K562 (cell line): ENCODE measurements around the gene IL2. TPM values are rescaled to one million over a fixed set of nuclear protein-coding genes. Genes with fewer than 3 reads are reported as not detected.

Experiments
- BACH1 ChIP-seq: fragments of 200-800 bp; sonication (Bioruptor generic); IDR thresholded peaks from 2 replicates; pipeline ENCODE4 v1.6.1; 2016; ENCODE audit warnings: missing genetic modification characterization, missing compliant biosample characterization
- BDP1 ChIP-seq: IDR thresholded peaks from 3 replicates; pipeline ENCODE4 v1.6.1; 2011; ENCODE audit not compliant: insufficient read length, insufficient read depth
- C11orf30 ChIP-seq: fragments of 450-650 bp; IDR thresholded peaks from 2 replicates; pipeline ENCODE4 v1.6.1; 2016; ENCODE audit warnings: low read depth, mild to moderate bottlenecking
- CREB1 ChIP-seq, 2 experiments: sonication (generic) in 1 of 2; formaldehyde crosslinking in 1 of 2; IDR thresholded peaks; 2 replicates each; pipeline versions ENCODE4 v1.6.1 to v1.8.0; 2012 to 2022; ENCODE audit warnings: inconsistent platforms in 1 of 2, mild to moderate bottlenecking in 1 of 2, missing genetic modification reagents in 1 of 2, moderate library complexity in 1 of 2
- CTBP1 ChIP-seq: fragments of 450-650 bp; IDR thresholded peaks from 2 replicates; pipeline ENCODE4 v1.6.1; 2016; ENCODE audit warnings: borderline replicate concordance
- DMBX1 ChIP-seq: fragments of 250-450 bp; sonication (Bioruptor Pico); IDR thresholded peaks from 2 replicates; pipeline ENCODE4 v1.8.0; 2022; ENCODE audit warnings: inconsistent platforms, mild to moderate bottlenecking, moderate library complexity, borderline replicate concordance
- EWSR1 ChIP-seq: fragments of 450-650 bp; IDR thresholded peaks from 2 replicates; pipeline ENCODE4 v1.6.1; 2018; ENCODE audit warnings: borderline replicate concordance, mild to moderate bottlenecking, low read depth, moderate library complexity; ENCODE audit not compliant: partially characterized antibody
- FOXP1 ChIP-seq: sonication (generic); formaldehyde crosslinking; IDR thresholded peaks from 2 replicates; pipeline ENCODE4 v1.8.0; 2022; ENCODE audit warnings: mild to moderate bottlenecking, missing genetic modification reagents
- HIVEP1 ChIP-seq: fragments of 250-450 bp; sonication (Bioruptor Pico); IDR thresholded peaks from 2 replicates; pipeline ENCODE4 v1.4.0; 2020; ENCODE audit warnings: mild to moderate bottlenecking
- HMGN3 ChIP-seq: IDR thresholded peaks from 2 replicates; pipeline ENCODE4 v1.6.1; 2011; ENCODE audit warnings: borderline replicate concordance, low read depth, mild to moderate bottlenecking, mixed read lengths, low read length; ENCODE audit not compliant: insufficient read length; ENCODE audit errors: extremely low read depth
- KDM4B ChIP-seq, 2 experiments: fragments of 450-650 bp in 1 of 2; sonication (generic) in 1 of 2; IDR thresholded peaks; 2 replicates each; pipeline ENCODE4 v1.6.1; 2016 to 2017; ENCODE audit warnings: borderline replicate concordance in 2 of 2, antibody characterized with exemption in 1 of 2, low read depth in 1 of 2, mild to moderate bottlenecking in 1 of 2
- L3MBTL2 ChIP-seq: fragments of 450-650 bp; IDR thresholded peaks from 2 replicates; pipeline ENCODE4 v1.6.1; 2016; ENCODE audit warnings: mild to moderate bottlenecking, moderate library complexity
- MAFK ChIP-seq: IDR thresholded peaks from 2 replicates; pipeline ENCODE4 v1.6.1; 2011; ENCODE audit warnings: low read length, improper control_type of control experiment
- MYC ChIP-seq, 2 experiments: fragments of 250-450 bp in 1 of 2; sonication (Bioruptor Pico) in 1 of 2; IDR thresholded peaks; 2 replicates each; pipeline versions ENCODE4 v1.5.1 to v1.6.1; 2012 to 2021; ENCODE audit warnings: low read depth in 2 of 2, borderline replicate concordance in 1 of 2, improper control_type of control experiment in 1 of 2, low read length in 1 of 2, mild to moderate bottlenecking in 1 of 2, moderate library complexity in 1 of 2
- NFE2L1 ChIP-seq: fragments of 450-650 bp; IDR thresholded peaks from 2 replicates; pipeline ENCODE4 v1.6.1; 2016; ENCODE audit warnings: missing genetic modification characterization, low read depth, mild to moderate bottlenecking, missing compliant biosample characterization, moderate library complexity, borderline replicate concordance
- NFRKB ChIP-seq: fragments of 450-650 bp; IDR thresholded peaks from 2 replicates; pipeline ENCODE4 v1.6.1; 2016; ENCODE audit warnings: low read depth
- PBX2 ChIP-seq, 2 experiments: IDR thresholded peaks in 1 of 2; conservative IDR thresholded peaks in 1 of 2; 2 replicates each; pipeline ENCODE4 v1.6.1; 2016; ENCODE audit warnings: low read depth in 2 of 2, mild to moderate bottlenecking in 1 of 2, missing compliant biosample characterization in 1 of 2, missing genetic modification characterization in 1 of 2, moderate library complexity in 1 of 2
- POLR2G ChIP-seq: fragments of 200-400 bp; formaldehyde crosslinking; IDR thresholded peaks from 2 replicates; pipeline ENCODE4 v1.6.1; 2017; ENCODE audit warnings: low read depth, mild to moderate bottlenecking, antibody characterized with exemption, low read length, moderate library complexity
- SMARCA4 ChIP-seq: fragments of 450-650 bp; IDR thresholded peaks from 2 replicates; pipeline ENCODE4 v1.6.1; 2016
- SUPT5H ChIP-seq: fragments of 450-650 bp; IDR thresholded peaks from 2 replicates; pipeline ENCODE4 v1.6.1; 2016
- TBP ChIP-seq: optimal IDR thresholded peaks from 2 replicates; pipeline ENCODE3; 2011; ENCODE audit warnings: low read depth, low read length, improper control_type of control experiment
- ZNF316 ChIP-seq: fragments of 450-650 bp; IDR thresholded peaks from 2 replicates; pipeline ENCODE4 v1.6.1; 2016
- ZNF785 ChIP-seq: fragments of 250-450 bp; sonication (Bioruptor Pico); IDR thresholded peaks from 2 replicates; pipeline ENCODE4 v1.4.0; 2020; ENCODE audit warnings: mild to moderate bottlenecking
- polyA plus RNA-seq, 8 experiments: library from polyadenylated mRNA; depleted of rRNA in 4 of 8; stranded (reverse) in 5 of 8; unstranded in 3 of 8; fragments of >200 nt; fragmentation: Nextera tagmentation in 2 of 8; fragmentation: Illumina TruSeq in 1 of 8; extraction: Ambion mirVana in 2 of 8; extraction: Trizol in 1 of 8; gene quantifications; 2 replicates each; pipeline versions ENCODE4 v1.2.1 to v1.2.3, GENCODE V29; 2011 to 2014; ENCODE audit warnings: inconsistent platforms in 1 of 8, missing spikeins in 1 of 8
- total RNA-seq, 7 experiments: library from RNA; depleted of rRNA in 6 of 7; stranded (reverse); fragments of >200 nt in 6 of 7; fragmentation: Illumina TruSeq in 2 of 7; extraction: Trizol in 2 of 7; gene quantifications; 2 replicates each; pipeline versions ENCODE4 v1.2.1 to v1.2.3, GENCODE V29; 2011 to 2021; ENCODE audit warnings: low replicate concordance in 1 of 7
- TF ChIP-seq, protein P1 (sequence below), 2 experiments: fragments of 450-650 bp; conservative IDR thresholded peaks; 2 replicates each; pipeline ENCODE4 v1.6.1; 2017; ENCODE audit warnings: mild to moderate bottlenecking in 2 of 2, moderate library complexity in 2 of 2
- TF ChIP-seq, protein P2 (sequence below): fragments of 250-450 bp; sonication (Bioruptor Pico); IDR thresholded peaks from 2 replicates; pipeline ENCODE4 v1.4.0; 2020

The IL2 gene
- total and polyA plus RNA-seq, 9 of the 15 experiments (the other 6 are each of a cell fraction or from before 2014, with no cell fraction given) = 0.11 to 0.89 TPM; not detected in 7

- TF ChIP-seq, protein P1, sequence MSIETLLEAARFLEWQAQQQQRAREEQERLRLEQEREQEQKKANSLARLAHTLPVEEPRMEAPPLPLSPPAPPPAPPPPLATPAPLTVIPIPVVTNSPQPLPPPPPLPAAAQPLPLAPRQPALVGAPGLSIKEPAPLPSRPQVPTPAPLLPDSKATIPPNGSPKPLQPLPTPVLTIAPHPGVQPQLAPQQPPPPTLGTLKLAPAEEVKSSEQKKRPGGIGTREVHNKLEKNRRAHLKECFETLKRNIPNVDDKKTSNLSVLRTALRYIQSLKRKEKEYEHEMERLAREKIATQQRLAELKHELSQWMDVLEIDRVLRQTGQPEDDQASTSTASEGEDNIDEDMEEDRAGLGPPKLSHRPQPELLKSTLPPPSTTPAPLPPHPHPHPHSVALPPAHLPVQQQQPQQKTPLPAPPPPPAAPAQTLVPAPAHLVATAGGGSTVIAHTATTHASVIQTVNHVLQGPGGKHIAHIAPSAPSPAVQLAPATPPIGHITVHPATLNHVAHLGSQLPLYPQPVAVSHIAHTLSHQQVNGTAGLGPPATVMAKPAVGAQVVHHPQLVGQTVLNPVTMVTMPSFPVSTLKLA (conservative IDR thresholded peaks at IDR 0.05) = peak in 1 of 2 experiments; percentile 8; a peak in 1 of 4 replicates
- TF ChIP-seq NFE2L1 = peak; percentile 27; the same call in 1 of the 2 replicates
- TF ChIP-seq MYC (IDR thresholded peaks at IDR 0.05; ENCODE audit: low read depth, low read length) = no peak
- no peak for TF ChIP-seq MYC (CRISPR knock-in tag; IDR thresholded peaks at IDR 0.05; ENCODE audit: borderline replicate concordance, low read depth)
- no peak for TF ChIP-seq KDM4B (IDR thresholded peaks at IDR 0.05; ENCODE audit: borderline replicate concordance in 2 of 2, low read depth in 1 of 2)
- TF ChIP-seq, protein P2, sequence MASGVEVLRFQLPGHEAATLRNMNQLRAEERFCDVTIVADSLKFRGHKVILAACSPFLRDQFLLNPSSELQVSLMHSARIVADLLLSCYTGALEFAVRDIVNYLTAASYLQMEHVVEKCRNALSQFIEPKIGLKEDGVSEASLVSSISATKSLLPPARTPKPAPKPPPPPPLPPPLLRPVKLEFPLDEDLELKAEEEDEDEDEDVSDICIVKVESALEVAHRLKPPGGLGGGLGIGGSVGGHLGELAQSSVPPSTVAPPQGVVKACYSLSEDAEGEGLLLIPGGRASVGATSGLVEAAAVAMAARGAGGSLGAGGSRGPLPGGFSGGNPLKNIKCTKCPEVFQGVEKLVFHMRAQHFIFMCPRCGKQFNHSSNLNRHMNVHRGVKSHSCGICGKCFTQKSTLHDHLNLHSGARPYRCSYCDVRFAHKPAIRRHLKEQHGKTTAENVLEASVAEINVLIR (CRISPR knock-in tag) = no peak
- peak; percentile 77 for TF ChIP-seq L3MBTL2
- TF ChIP-seq SMARCA4 = peak; percentile 49; the same call in 1 of the 2 replicates
- TF ChIP-seq FOXP1 (CRISPR knock-in tag) = no peak
- no peak for TF ChIP-seq NFRKB
- no peak for TF ChIP-seq HMGN3
- TF ChIP-seq PBX2 (CRISPR knock-in tag; IDR thresholded peaks at IDR 0.05; ENCODE audit: low read depth) = no peak
- TF ChIP-seq PBX2 (tag; conservative IDR thresholded peaks at IDR 0.05; ENCODE audit: low read depth) = peak; percentile 59; the same call in 1 of the 2 replicates
- peak; percentile 77 for TF ChIP-seq BACH1 (tag)
- TF ChIP-seq ZNF785 (CRISPR knock-in tag) = no peak
- no peak for TF ChIP-seq POLR2G
- TF ChIP-seq EWSR1 = no peak
- TF ChIP-seq DMBX1 (CRISPR knock-in tag) = no peak
- TF ChIP-seq MAFK = peak; percentile 87
- TF ChIP-seq HIVEP1 (CRISPR knock-in tag) = no peak
- TF ChIP-seq CTBP1 = peak; percentile 19; the same call in 1 of the 2 replicates
- TF ChIP-seq CREB1 (IDR thresholded peaks at IDR 0.05) = no peak
- TF ChIP-seq CREB1 (CRISPR knock-in tag; IDR thresholded peaks at IDR 0.05) = no peak
- TF ChIP-seq BDP1 = no peak
- TF ChIP-seq C11orf30 = peak; percentile 91
- TF ChIP-seq TBP = peak; percentile 18
- TF ChIP-seq SUPT5H = no peak
- peak; percentile 95 for TF ChIP-seq ZNF316
These were observed 44.0 kb downstream of the IL2 start (continued) for GRCh38 chr4:122412547-122412946.
